ENCODE measurements around the gene MPHOSPH10. TPM values are rescaled to one million over a fixed set of nuclear protein-coding genes. Genes with fewer than 3 reads are reported as not detected.
A peak's percentile ranks its signal among the peaks of the same experiment; 100 is the strongest.
"Not testable (repeated sequence)": the region's sequence is repeated elsewhere in the genome, so short reads cannot be mapped to it uniquely, and the experiment has no call there.

The MPHOSPH10 gene
- total and polyA plus RNA-seq, 4 experiments from 2014 or later = 13.4 to 54.2 (median 41.3) TPM

DNA sequence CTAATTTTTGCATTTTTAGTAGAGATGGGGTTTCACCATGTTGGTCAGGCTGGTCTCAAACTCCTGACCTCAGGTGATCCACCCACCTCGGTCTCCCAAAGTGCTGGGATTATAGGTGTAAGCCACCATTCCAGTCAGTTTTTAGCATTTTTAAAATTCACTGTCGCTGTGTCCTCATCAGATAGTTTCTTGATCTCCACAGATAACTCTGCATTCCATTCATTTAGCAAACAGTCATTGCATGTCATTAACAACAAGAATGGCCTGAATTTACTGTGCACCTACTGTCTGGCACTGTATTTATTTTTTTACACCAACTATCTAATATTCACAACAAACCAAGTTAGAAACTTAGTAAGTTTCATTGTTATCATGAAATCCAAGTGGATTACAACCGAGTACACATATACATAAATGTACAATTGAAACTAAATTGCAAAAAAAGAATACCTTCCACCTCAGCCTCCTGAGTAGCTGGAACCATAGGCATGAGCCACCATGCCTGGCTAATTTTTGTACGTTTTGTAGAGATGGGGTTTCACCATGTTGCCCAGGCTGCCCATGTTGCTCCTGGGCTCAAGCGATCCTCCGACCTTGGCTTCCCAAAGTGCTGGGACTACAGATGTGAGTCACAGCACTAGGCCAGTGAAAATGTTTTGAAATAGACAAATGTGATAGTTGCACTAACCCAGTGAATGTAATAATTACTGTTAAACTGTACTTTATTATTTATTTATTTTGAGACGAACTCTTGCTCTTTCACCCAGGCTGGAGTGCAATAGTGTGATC, 4.7 kb upstream of the MPHOSPH10 start:
- no peaks in the 10 kb centered on the region for H3K9me3 ChIP-seq (ENCODE audit: control insufficient read depth in 1 of 2, low read length in 2 of 2)
- H3K36me3 Mint-ChIP-seq = peaks cover 7 to 28% of the 10 kb centered on the region in 2 donors
- no peak overlapping the region for H3K4me3 ChIP-seq (ENCODE audit: low read length in 2 of 2)
- peaks cover 11 to 22% (median 15%) of the 10 kb centered on the region in 4 donors for H3K4me1 Mint-ChIP-seq
- no peaks in the 10 kb centered on the region for H3K36me3 ChIP-seq (ENCODE audit: insufficient read depth, low read length)
- intact Hi-C loops (cut with micrococcal nuclease) = no loop called here
- no peak overlapping the region for H3K27ac ChIP-seq (ENCODE audit: low read depth, low read length)
- POLR2A ChIA-PET (ENCODE audit: partially characterized antibody) = interaction anchor here (1.4 to 1.6 kb wide), 2 partner anchors 55 to 58 kb away, joined by 3 to 4 read pairs; partner anchors contain the start of gene NAGK
- H3K4me3 Mint-ChIP-seq = no peak overlapping the region
- H3K4me1 ChIP-seq (ENCODE audit: insufficient read depth, low read length) = peaks cover 16% of the 10 kb centered on the region
- no peaks in the 10 kb centered on the region for H3K9me3 Mint-ChIP-seq
- H3K27me3 ChIP-seq (ENCODE audit: insufficient read depth, low read length) = no peaks in the 10 kb centered on the region
- H3K27me3 Mint-ChIP-seq = no peaks in the 10 kb centered on the region
- CTCF ChIA-PET (ENCODE audit: partially characterized antibody) = interaction anchor here (0.6 to 1.8 kb wide), 3 partner anchors 25 to 159 kb away, joined by 3 to 5 read pairs (median 3); no protein-coding TSS in a partner anchor
- DNase-seq = no peak
- H3K27ac Mint-ChIP-seq = peak overlapping the region in 1 of 7 donors; percentile 32

DNA sequence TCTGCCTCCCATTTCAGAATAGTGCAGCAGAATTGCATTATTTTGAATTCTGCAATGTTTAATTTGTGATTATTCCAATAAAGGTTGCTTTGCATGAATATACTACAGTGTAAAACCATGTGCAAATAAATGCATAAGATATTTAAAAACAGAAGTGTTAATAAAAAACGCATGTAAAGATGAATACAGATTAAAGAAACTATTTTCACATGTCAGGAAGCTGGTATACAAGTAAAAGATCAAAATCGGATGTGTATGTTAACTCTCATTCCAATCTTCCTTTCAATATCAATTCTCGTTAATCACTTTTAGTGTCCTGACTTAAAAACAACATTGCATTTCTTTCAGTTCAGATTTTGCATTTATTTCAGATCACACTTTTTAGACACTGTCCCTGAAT, 3.5 kb upstream of the MPHOSPH10 start:
- peak overlapping the region in 1 of 8 donors; percentile 6 for H3K4me3 Mint-ChIP-seq
- H3K27me3 ChIP-seq (ENCODE audit: insufficient read depth, low read length) = no peaks in the 10 kb centered on the region
- ChIA-PET CTCF (ENCODE audit: partially characterized antibody) (interaction anchor here (0.7 to 1.8 kb wide), 2 partner anchors 56 to 282 kb away, joined by 3 to 5 read pairs; no protein-coding TSS in a partner anchor), POLR2A (ENCODE audit: partially characterized antibody) (interaction anchor here (1.4 to 1.6 kb wide), 2 partner anchors 56 to 59 kb away, joined by 3 to 4 read pairs; partner anchors contain the start of gene NAGK)
- peaks cover 11 to 22% (median 14%) of the 10 kb centered on the region in 4 donors for H3K4me1 Mint-ChIP-seq
- peaks cover 0 to 23% of the 10 kb centered on the region in 2 donors for H3K36me3 Mint-ChIP-seq
- H3K27ac Mint-ChIP-seq = peak overlapping the region in 1 of 7 donors; percentile 9
- intact Hi-C loops (cut with micrococcal nuclease) = no loop called here
- H3K4me1 ChIP-seq (ENCODE audit: insufficient read depth, low read length) = peaks cover 26% of the 10 kb centered on the region
- H3K4me3 ChIP-seq (ENCODE audit: low read length in 2 of 2) = no peak overlapping the region
- no peaks in the 10 kb centered on the region for H3K27me3 Mint-ChIP-seq
- H3K9me3 ChIP-seq (ENCODE audit: control insufficient read depth in 1 of 2, low read length in 2 of 2) = no peaks in the 10 kb centered on the region
- H3K27ac ChIP-seq (ENCODE audit: low read depth, low read length) = no peak overlapping the region
- H3K36me3 ChIP-seq (ENCODE audit: insufficient read depth, low read length) = no peaks in the 10 kb centered on the region
- DNase-seq = no peak
- no peaks in the 10 kb centered on the region for H3K9me3 Mint-ChIP-seq

DNA sequence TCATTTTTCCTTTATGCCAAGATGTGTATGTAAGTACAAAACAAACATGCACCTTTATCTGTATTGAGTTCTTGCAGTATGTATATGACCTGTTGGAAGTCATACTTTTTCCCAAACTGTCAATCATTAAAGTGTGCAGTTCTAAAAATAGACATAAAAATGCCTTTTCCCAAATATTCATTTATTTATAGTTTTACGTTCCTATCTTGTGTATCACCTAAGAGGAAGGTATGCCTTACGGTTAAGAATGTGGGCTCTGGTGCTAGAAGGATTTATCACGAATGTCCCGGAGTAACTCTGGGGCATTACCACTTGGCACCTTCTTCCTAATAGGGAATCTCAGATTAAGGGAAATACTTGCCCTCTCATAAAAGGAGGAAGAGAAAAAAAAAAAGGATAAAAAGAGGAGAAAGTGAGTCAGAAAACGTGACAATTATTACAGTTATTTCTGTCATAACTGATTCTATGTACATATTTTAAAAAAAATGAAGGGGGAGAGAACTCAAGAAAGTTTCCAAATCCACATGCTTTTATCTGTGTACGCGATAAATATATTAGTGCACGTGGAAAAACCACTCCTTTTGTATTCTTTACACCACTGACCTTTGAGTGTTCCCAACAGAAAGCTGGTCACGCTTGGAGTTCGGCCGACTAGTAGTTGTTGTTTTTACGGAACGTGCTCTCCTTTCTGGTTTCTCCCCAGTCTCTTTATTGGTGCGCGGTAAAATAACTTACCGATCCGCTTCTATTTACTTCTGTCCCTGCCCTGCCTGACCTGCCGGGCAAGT, 1.1 kb upstream of the MPHOSPH10 start:
- ChIA-PET POLR2A (ENCODE audit: partially characterized antibody) (interaction anchor here (0.5 to 6.0 kb wide), 12 partner anchors 10 to 1692 kb away, joined by 3 to 154 read pairs (median 3); partner anchors contain the start of genes NAGK, NFU1, PAIP2B and TEX261), CTCF (ENCODE audit: partially characterized antibody) (interaction anchor here (1.6 to 3.0 kb wide), 3 partner anchors 29 to 97 kb away, joined by 5 to 18 read pairs (median 17); partner anchors contain the start of gene PAIP2B)
- Mint-ChIP-seq H3K36me3 (peaks cover 4 to 16% of the 10 kb centered on the region in 2 donors), H3K27me3 (no peaks in the 10 kb centered on the region), H3K4me3 (peak overlapping the region in 1 of 8 donors; percentile 20), H3K9me3 (no peaks in the 10 kb centered on the region), H3K4me1 (peaks cover 11 to 22% (median 14%) of the 10 kb centered on the region in 4 donors), H3K27ac (no peak overlapping the region)
- DNase-seq = no peak
- peak overlapping the region; percentile 77 for H3K27ac ChIP-seq (ENCODE audit: low read depth, low read length)
- peaks cover 38% of the 10 kb centered on the region for H3K4me1 ChIP-seq (ENCODE audit: insufficient read depth, low read length)
- peak overlapping the region; percentile 88 to 91 for H3K4me3 ChIP-seq (ENCODE audit: low read length in 2 of 2)
- peaks cover 11% of the 10 kb centered on the region for H3K36me3 ChIP-seq (ENCODE audit: insufficient read depth, low read length)
- no peaks in the 10 kb centered on the region for H3K9me3 ChIP-seq (ENCODE audit: control insufficient read depth in 1 of 2, low read length in 2 of 2)
- intact Hi-C loops (cut with micrococcal nuclease) = no loop called here
- no peaks in the 10 kb centered on the region for H3K27me3 ChIP-seq (ENCODE audit: insufficient read depth, low read length)

DNA sequence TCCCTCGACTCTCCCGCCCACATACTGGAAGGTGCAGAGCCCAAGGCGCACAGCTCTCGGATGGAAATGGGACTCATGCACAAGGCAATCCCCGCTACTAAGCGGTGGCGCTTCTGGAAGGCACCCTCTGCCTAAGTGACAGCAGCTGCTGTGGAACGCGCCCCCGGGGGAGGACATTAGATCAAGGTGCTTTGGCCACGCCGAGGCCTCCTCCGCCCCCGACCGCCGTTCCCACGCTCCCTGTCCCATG, 607 bp upstream of the MPHOSPH10 start:
- Histone ChIP-seq H3K27ac (ENCODE audit: low read depth, low read length) (peak overlapping the region; percentile 77), H3K36me3 (ENCODE audit: insufficient read depth, low read length) (peaks cover 14% of the 10 kb centered on the region), H3K9me3 (ENCODE audit: control insufficient read depth in 1 of 2, low read length in 2 of 2) (no peaks in the 10 kb centered on the region), H3K27me3 (ENCODE audit: insufficient read depth, low read length) (no peaks in the 10 kb centered on the region), H3K4me1 (ENCODE audit: insufficient read depth, low read length) (peaks cover 38% of the 10 kb centered on the region), H3K4me3 (ENCODE audit: low read length in 2 of 2) (peak overlapping the region; percentile 88 to 91)
- Mint-ChIP-seq H3K9me3 (no peaks in the 10 kb centered on the region), H3K27me3 (no peaks in the 10 kb centered on the region), H3K27ac (no peak overlapping the region), H3K4me3 (no peak overlapping the region), H3K36me3 (peaks cover 10 to 19% of the 10 kb centered on the region in 2 donors), H3K4me1 (peaks cover 11 to 22% (median 15%) of the 10 kb centered on the region in 4 donors)
- DNase-seq = no peak
- ChIA-PET POLR2A (ENCODE audit: partially characterized antibody) (interaction anchor here (0.5 to 6.0 kb wide), 12 partner anchors 10 to 1692 kb away, joined by 3 to 154 read pairs (median 3); partner anchors contain the start of genes NAGK, NFU1, PAIP2B and TEX261), CTCF (ENCODE audit: partially characterized antibody) (interaction anchor here (1.6 to 3.0 kb wide), 3 partner anchors 29 to 97 kb away, joined by 5 to 18 read pairs (median 17); partner anchors contain the start of gene PAIP2B)
- intact Hi-C loops (cut with micrococcal nuclease) = loop anchor here (1.0 kb wide), 3 partner anchors 62 to 201 kb away; partner anchors contain the start of genes NAGK, PAIP2B and ZNF638

DNA sequence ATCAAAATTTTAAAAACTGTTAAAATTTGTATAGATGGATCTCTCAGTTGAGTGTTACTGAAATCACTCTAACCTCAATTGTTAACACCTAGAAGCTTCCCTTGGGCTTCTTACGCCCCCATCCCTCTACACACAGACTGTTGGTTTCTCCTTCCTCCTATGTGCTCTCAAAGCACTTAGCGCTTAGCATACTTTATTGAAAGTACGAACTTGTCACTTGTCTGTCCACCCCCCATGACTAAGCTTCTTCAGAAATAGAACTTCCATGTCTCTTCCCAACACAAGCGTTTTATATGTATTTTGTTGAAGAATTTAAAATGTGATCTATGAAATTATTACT, 441 bp downstream of the MPHOSPH10 start:
- Mint-ChIP-seq H3K4me3 (no peak overlapping the region), H3K36me3 (peaks cover 11 to 21% of the 10 kb centered on the region in 2 donors), H3K4me1 (peaks cover 10 to 22% (median 13%) of the 10 kb centered on the region in 4 donors), H3K27me3 (no peaks in the 10 kb centered on the region), H3K9me3 (no peaks in the 10 kb centered on the region), H3K27ac (no peak overlapping the region)
- Histone ChIP-seq H3K9me3 (ENCODE audit: control insufficient read depth in 1 of 2, low read length in 2 of 2) (no peaks in the 10 kb centered on the region), H3K4me1 (ENCODE audit: insufficient read depth, low read length) (peaks cover 38% of the 10 kb centered on the region), H3K4me3 (ENCODE audit: low read length in 2 of 2) (peak overlapping the region; percentile 88 to 91), H3K27me3 (ENCODE audit: insufficient read depth, low read length) (no peaks in the 10 kb centered on the region), H3K36me3 (ENCODE audit: insufficient read depth, low read length) (peaks cover 18% of the 10 kb centered on the region), H3K27ac (ENCODE audit: low read depth, low read length) (peak overlapping the region; percentile 77)
- intact Hi-C loops (cut with micrococcal nuclease) = loop anchor here (1.0 kb wide), 3 partner anchors 63 to 200 kb away; partner anchors contain the start of genes NAGK, PAIP2B and ZNF638
- DNase-seq = no peak
- POLR2A ChIA-PET (ENCODE audit: partially characterized antibody) = interaction anchor here (0.7 to 6.0 kb wide), 8 partner anchors 9 to 1694 kb away, joined by 3 to 154 read pairs (median 8); partner anchors contain the start of genes NAGK, NFU1, PAIP2B and ZNF638
- CTCF ChIA-PET (ENCODE audit: partially characterized antibody) = interaction anchor here (0.8 to 3.0 kb wide), 5 partner anchors 30 to 96 kb away, joined by 3 to 18 read pairs (median 5); partner anchors contain the start of genes NAGK and PAIP2B

DNA sequence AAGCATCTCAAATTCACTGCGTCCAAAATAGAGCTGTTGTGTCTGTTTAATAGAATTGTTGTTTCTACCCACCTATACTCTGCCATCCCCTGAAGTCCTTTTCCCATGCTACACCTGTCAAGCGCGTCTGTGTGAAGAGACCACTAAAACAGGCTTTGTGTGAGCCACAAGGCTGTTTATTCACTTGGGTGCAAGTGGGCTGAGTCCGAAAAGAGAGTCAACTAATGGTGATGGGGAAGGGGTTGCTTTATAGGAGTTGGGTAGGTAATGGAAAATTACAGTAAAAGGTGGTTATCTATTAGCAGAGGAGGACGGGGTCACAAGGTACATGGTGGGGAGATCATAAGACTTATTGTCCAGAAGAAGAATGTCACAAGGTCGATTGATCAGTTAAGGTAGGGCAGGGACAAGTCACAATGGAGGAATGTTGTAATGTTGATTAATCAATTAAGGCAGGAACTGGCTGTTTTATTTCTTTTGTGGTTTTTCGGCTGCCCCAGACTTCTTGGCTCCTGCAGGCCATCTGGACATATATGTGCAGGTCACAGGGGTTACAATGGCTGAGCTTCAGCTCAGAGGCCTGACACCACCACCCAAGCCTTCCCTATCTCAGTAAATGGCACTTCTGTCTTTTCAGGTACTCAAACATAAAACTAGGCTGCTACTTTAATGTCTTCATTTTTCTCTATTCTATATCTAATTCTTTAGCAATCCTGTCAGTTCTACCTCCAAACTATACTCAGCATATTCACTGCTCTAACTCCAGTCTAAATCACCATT, 1.1 kb downstream of the MPHOSPH10 start:
- intact Hi-C loops (cut with micrococcal nuclease); H3K27me3 ChIP-seq (ENCODE audit: insufficient read depth, low read length); H3K27ac Mint-ChIP-seq; H3K9me3 Mint-ChIP-seq; H3K4me3 Mint-ChIP-seq; H3K9me3 ChIP-seq (ENCODE audit: control insufficient read depth in 1 of 2, low read length in 2 of 2); H3K27me3 Mint-ChIP-seq; DNase-seq: not testable (repeated sequence)
- Mint-ChIP-seq H3K36me3 (peaks cover 14 to 25% of the 10 kb centered on the region in 2 donors), H3K4me1 (peaks cover 10 to 22% (median 13%) of the 10 kb centered on the region in 4 donors)
- CTCF ChIA-PET (ENCODE audit: partially characterized antibody) = interaction anchor here (0.8 to 3.0 kb wide), 4 partner anchors 31 to 63 kb away, joined by 3 to 18 read pairs (median 10); partner anchors contain the start of gene NAGK
- Histone ChIP-seq H3K4me3 (ENCODE audit: low read length in 2 of 2) (peak overlapping the region; percentile 88 to 91), H3K36me3 (ENCODE audit: insufficient read depth, low read length) (peaks cover 25% of the 10 kb centered on the region), H3K4me1 (ENCODE audit: insufficient read depth, low read length) (peaks cover 38% of the 10 kb centered on the region), H3K27ac (ENCODE audit: low read depth, low read length) (peak overlapping the region; percentile 77)
- POLR2A ChIA-PET (ENCODE audit: partially characterized antibody) = interaction anchor here (1.1 to 6.0 kb wide), 4 partner anchors 13 to 1694 kb away, joined by 3 to 154 read pairs (median 14); partner anchors contain the start of genes NAGK, NFU1 and ZNF638
